GM19397 (cell line): Measurements from ENCODE around the gene PTPN12.

ENCODE experiments used
- ATAC-seq: cut with Tn5 transposase; IDR thresholded peaks from one replicate; pipeline ENCODE4 v1.9.1; 2021; ENCODE audit warnings: mild to moderate bottlenecking, moderate library complexity; ENCODE audit not compliant: unreplicated experiment

PTPN12 gene

GRCh38 chr7:77658928-77659327 is 121.8 kb downstream of the PTPN12 start:
- ATAC-seq: no peak

- no peak for ATAC-seq
These were observed 124.7 kb downstream of the PTPN12 start for GRCh38 chr7:77661816-77662215.

GRCh38 chr7:77662869-77663268 is 125.8 kb downstream of the PTPN12 start:
- ATAC-seq: no peak

DNA sequence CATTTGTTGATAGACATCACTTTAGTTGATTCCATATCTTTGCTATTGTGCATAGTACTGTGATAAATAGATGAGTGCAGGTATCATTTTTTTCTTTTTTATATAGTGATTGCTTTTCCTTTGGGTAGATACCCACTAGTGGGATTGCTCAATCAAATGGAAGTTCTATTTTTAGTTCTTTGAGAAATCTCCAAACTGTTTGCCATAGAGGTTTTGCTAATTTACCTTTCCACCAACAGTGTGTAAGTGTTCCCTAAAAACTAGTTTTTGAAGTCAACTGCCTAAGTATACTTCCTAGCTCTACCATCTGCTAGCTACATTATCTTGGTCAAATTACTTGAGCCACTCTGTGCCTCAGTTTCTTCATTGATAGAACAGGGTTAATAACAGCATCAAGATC is 127.6 kb downstream of the PTPN12 start:
- ATAC-seq: no peak

DNA sequence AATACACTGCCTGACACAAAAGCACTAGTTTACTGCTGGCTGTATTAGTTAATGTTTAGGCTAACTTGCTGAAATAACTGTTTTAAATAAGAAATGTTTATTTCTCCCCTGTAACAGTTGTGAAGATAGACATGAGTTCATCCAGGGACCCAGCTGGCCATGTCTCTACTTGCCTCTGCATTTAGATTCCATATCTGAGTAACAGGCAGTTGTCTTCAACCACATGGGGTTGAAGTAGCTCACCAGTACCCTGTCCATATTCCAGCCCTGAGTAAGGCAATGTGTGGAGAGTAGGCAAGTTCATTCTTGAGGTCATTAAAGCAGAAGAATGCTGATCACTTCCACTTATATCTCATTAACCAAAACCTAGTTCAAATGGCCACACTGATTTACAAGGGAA is 128.1 kb downstream of the PTPN12 start:
- no peak for ATAC-seq

GRCh38 chr7:77667459-77668086 is 130.5 kb downstream of the PTPN12 start:
- ATAC-seq: no peak

- no peak for ATAC-seq
These were observed 137.8 kb downstream of the PTPN12 start for GRCh38 chr7:77674878-77675277.

DNA sequence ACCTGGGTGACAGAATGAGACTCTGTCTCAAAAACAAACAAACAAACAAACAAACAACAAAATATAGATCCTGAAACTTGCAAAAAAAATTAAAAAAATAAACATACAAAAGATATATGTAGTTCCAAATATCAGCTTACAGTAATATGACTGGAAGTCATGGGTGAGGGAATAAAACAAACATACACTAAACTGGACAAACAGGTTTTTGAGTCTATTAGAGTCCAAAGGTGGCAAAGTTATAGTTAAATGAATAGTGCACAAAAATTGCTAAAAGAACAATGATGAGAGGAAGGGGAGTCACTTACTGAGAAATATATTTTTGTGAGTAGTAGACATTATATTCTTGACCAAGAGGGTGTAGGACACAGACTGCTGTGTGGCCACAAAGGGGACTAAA is 142.5 kb downstream of the PTPN12 start:
- ATAC-seq: no peak

GRCh38 chr7:77680266-77680665 is 143.2 kb downstream of the PTPN12 start:
- ATAC-seq: no peak

- no peak for ATAC-seq
These were observed 146.9 kb downstream of the PTPN12 start for GRCh38 chr7:77684030-77684429.

DNA sequence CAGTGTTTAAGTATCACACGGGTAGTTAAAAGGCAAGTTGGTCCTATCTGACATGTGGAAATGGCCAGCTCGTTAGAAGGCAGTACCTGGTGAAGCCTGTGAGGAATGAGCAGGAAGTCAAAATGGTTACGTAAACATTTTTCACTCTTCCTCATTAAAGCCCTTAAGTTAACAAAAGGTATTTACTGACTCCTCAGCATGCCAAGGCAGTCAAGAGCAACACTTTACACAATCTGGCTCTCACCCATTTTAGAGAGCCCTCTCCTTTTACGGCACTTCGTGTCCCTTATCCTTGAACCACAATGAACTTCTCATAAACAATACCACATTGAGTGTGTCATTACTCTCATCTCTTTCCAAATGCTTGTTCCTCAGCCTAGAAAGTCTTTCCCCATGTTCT is 148.1 kb downstream of the PTPN12 start:
- ATAC-seq: no peak

DNA sequence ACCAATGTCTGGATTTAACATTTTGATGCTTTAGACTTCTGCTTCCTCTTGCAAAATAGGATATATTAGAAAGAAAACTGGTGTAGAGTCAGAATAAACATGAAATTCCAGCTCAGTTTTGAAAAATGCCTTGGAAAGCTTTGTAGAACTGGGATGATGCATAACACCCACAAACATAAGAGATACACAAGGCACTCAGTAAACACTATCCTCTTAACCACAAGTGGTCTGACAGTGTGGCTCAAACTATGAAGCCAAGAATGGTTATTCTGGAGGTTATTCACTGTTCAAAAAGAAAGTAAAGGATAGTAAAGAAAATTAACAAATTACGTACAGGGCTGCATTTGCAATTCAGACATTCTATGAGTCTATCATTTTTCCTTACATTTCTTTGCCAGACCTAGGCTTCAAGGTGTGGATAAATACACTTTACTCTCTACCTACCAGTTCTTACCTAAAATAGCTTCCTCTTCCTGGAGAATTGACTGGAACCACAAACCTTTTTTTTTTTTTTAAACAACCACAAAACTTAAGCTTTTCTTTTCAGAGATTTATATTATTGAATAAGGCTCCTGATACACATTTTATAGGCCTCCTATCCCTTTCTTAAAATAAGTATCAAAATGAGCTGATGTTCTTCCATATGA is 150.1 kb downstream of the PTPN12 start:
- ATAC-seq: no peak

DNA sequence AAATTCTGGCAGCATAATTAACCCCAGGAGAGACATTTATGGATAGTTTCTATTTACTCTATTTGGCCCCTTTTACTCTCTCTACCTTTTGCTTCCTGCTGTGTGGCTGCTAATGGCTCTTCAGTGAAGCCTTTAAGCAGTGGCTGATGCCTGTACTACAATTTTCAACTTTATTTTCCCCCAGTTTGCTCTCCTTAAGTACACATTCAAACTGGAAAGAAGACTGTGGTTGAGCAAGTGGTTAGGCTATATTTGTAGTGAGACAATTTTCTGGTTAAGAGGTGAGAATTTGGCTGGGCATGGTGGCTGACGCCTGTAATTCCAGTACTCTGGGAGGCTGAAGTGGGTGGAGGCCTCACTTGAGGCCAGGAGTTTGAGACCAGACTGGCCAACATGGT is 150.7 kb downstream of the PTPN12 start:
- ATAC-seq: no peak
